Stimulated activated effector memory CD8-positive, alpha-beta T cell treated with anti-CD3 and anti-CD28 coated beads, Interleukin-12 subunit alpha, Interleukin-12 subunit beta, amount 100 ng/mL, for 72 hours (primary cell): ENCODE results near the gene OAF.

Experiments used
- ATAC-seq: fragments of 150-1000 bp; cut with Tn5 transposase; 2 replicates; pipeline ENCODE4 v1.10.0; 2021
- DNase-seq, 2 donors: peaks; one replicate each; pipeline ENCODE4 v3.0.0; 2021 to 2022; ENCODE audit warnings: low spot score in 2 of 2
- H3K27ac Mint-ChIP-seq: one replicate; pipeline ENCODE4 v1.8.0; 2022; ENCODE audit warnings: mild to moderate bottlenecking, mixed read lengths
- H3K36me3 Mint-ChIP-seq: one replicate; pipeline ENCODE4 v1.8.0; 2022; ENCODE audit warnings: mild to moderate bottlenecking, mixed read lengths
- H3K4me1 Mint-ChIP-seq: one replicate; pipeline ENCODE4 v1.8.0; 2022; ENCODE audit warnings: mixed read lengths
- H3K4me3 Mint-ChIP-seq: one replicate; pipeline ENCODE4 v1.8.0; 2022; ENCODE audit warnings: mild to moderate bottlenecking, mixed read lengths
- H3K9me3 Mint-ChIP-seq: one replicate; pipeline ENCODE4 v1.8.0; 2022; ENCODE audit warnings: mixed read lengths

The OAF gene

DNA sequence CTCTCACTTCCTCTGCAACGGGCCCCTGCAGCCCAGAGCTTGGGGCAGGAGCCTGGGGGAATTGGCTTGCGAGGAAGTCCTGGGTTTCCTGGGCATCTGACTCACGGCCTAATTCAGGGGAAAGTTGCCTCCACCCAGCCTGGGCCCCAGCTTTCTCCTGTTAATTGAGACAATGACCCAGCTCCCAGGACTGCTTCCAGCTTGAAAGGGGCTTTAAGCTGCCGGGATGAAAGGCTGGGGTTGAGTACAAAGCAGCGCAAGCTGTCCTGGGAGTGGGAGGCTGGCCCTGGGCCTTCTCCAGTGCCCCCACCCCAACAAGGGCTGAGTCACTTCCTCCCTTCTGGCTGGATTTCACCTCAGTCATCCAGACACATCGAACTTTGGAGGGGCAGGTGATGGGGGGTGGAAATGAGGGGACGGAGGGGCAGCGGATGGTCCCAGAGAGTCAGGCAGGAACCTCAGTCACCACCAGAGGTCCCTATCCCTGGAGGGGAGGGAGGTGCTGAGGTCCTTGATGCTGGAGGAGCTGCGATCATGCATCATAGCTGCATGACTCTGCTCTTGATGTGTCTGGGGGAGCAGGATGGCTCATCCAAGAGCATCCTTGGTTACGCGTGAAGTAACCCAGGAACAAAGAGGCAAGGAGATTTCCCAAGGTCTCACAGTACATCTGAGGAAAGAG is 30.1 kb upstream of the OAF start:
- no peaks in the 10 kb centered on the region for H3K9me3 Mint-ChIP-seq
- no peaks in the 10 kb centered on the region for H3K36me3 Mint-ChIP-seq
- H3K4me3 Mint-ChIP-seq = no peak overlapping the region
- ATAC-seq (no peak), DNase-seq (peak in 1 of 2 donors; percentile 36)
- H3K4me1 Mint-ChIP-seq = no peaks in the 10 kb centered on the region
- H3K27ac Mint-ChIP-seq = no peak overlapping the region

DNA sequence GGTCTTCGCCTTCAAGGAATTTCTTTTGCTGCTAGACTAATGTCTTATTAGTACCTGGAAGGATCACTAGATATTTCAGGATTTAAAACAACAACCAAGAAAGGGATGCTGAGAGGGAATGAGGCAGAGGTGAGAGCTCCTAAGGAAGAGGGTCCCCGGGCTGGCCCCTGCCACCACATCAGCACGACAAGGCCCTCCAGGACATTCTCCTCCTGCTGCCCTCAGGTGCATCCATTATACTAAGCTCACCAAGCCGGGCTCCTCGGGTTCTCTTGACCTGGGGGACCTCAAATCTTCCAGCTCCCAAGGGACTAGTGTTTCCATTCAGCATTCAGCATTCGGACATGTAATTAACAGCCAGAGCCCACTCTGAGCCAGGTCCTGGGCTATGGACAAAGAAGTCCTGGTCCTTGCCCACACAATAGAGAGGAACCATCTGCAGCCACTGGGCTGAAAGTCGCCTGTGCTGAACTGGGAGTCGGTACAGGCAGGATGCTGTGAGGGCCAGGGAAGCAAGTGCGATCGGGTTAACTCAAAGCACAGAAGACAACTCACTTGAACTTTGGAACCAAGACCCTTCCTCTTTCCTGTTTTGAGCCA is 29.4 kb upstream of the OAF start:
- Mint-ChIP-seq H3K4me3 (no peak overlapping the region), H3K27ac (peak overlapping the region; percentile 56), H3K4me1 (peaks cover 3% of the 10 kb centered on the region), H3K36me3 (no peaks in the 10 kb centered on the region), H3K9me3 (no peaks in the 10 kb centered on the region)
- ATAC-seq (no peak), DNase-seq (peak in 1 of 2 donors; percentile 42)

DNA sequence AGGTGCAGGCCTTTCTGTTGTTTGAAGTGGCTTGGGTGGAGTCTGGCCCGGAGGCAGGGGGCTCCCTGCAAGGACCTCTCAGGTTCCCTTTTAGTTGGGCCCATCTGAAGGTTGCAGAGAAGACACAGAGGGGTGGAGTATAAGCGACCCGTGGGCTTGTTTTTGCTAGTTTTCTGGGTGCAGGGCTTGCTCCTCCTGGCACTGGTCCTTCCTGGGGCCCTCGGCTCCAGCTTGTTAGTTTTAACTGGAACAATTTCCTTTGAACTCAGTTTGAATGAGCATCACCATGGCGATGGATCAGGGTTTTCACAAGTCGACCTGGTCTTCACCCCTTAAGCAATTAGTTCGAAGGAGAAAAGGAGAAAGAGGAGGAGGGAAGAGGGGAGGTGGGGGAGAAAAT is 28.5 kb upstream of the OAF start:
- DNase-seq (no peak), ATAC-seq (no peak)
- no peaks in the 10 kb centered on the region for H3K36me3 Mint-ChIP-seq
- peak overlapping the region; percentile 56 for H3K27ac Mint-ChIP-seq
- peaks cover 12% of the 10 kb centered on the region for H3K4me1 Mint-ChIP-seq
- H3K9me3 Mint-ChIP-seq = no peaks in the 10 kb centered on the region
- no peak overlapping the region for H3K4me3 Mint-ChIP-seq

DNA sequence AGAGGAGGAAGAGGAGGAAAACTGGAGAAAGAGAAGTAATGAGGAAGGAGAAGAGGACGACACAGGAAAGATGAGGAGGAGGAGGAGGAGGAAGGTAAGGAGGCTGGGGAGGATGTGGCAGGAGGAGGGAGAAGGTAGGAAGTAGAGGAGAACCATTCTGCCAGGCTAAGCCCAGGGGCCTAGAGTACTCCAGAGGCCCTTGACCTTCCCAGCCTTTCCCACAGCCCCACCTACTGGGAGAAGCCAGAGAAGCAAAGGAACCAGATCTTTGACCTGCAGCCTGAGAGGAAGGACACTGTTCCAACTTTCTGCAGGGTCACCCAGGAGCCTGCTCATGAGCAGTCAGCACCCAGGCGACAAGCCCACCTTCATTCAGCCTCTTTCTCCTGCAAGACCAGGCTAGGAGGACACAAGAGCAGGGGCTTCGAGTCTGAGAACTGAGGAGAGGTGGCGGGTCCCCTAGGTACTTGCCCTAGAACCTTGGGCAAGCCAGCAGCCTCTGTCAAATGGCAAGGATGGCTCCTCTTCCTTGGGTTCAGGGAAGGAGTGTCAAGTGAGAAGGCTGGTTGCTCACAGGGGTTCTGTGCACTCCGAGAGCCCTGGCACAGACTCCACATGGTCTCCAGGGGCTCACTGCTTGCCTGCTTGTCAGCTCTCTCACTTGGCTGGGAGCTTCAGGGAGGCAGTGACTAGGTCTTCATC is 27.9 kb upstream of the OAF start:
- no peak overlapping the region for H3K4me3 Mint-ChIP-seq
- no peaks in the 10 kb centered on the region for H3K36me3 Mint-ChIP-seq
- DNase-seq = no peak
- H3K27ac Mint-ChIP-seq = no peak overlapping the region
- no peaks in the 10 kb centered on the region for H3K9me3 Mint-ChIP-seq
- H3K4me1 Mint-ChIP-seq = peaks cover 16% of the 10 kb centered on the region
- no peak for ATAC-seq

DNA sequence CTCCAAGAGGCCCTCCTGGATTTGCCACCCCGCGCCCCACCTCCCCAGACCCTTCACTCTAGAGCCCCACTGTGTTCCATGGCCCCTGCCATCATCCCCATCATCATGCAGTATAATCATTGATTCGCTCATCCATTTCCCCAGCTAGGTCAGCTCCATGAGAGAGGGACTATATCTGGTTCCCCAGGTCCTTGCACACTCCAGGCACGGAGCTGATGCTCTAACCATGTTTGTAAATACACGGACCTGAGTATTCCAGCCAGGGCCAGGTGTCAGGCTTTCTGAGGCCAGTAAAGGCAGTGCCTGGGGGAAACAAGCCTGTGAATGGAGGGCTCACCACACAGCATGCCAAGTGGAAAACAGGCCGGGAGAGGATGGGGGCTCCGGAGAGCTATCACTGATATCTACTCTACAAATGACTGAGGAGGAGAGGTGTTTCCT is 27.1 kb upstream of the OAF start:
- Mint-ChIP-seq H3K4me1 (peaks cover 16% of the 10 kb centered on the region), H3K4me3 (no peak overlapping the region), H3K36me3 (no peaks in the 10 kb centered on the region), H3K27ac (no peak overlapping the region), H3K9me3 (no peaks in the 10 kb centered on the region)
- DNase-seq = no peak
- no peak for ATAC-seq

DNA sequence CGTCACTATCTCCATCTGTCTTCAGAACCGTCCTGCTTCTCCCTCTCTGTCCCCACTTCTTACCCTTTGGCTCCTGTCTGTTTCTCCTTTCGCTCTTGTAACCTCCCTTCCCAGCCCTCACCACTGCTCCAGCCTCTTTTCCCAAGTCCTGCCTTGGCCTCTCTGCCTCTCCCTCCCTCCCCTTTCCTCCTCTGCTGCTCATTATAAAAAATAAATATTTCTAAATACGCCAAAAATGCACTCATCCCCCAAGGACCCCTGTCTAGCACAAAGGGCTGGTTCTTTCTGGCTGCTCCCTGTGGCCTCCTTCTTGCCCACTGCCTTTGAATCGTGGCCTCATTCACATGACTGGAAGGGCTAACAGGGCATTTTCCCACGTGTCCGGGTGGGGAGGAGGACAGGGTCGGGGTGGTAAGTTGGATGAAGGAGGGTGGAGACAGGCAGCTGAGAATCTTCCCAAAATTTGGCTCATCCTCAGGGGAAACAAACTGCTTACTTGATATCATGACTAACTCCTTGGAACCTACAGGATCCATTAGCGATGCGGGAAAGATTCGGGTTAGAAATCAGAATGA is 26.4 kb upstream of the OAF start:
- Mint-ChIP-seq H3K9me3 (no peaks in the 10 kb centered on the region), H3K36me3 (no peaks in the 10 kb centered on the region), H3K27ac (no peak overlapping the region), H3K4me1 (peaks cover 16% of the 10 kb centered on the region), H3K4me3 (no peak overlapping the region)
- no peak for DNase-seq
- no peak for ATAC-seq

DNA sequence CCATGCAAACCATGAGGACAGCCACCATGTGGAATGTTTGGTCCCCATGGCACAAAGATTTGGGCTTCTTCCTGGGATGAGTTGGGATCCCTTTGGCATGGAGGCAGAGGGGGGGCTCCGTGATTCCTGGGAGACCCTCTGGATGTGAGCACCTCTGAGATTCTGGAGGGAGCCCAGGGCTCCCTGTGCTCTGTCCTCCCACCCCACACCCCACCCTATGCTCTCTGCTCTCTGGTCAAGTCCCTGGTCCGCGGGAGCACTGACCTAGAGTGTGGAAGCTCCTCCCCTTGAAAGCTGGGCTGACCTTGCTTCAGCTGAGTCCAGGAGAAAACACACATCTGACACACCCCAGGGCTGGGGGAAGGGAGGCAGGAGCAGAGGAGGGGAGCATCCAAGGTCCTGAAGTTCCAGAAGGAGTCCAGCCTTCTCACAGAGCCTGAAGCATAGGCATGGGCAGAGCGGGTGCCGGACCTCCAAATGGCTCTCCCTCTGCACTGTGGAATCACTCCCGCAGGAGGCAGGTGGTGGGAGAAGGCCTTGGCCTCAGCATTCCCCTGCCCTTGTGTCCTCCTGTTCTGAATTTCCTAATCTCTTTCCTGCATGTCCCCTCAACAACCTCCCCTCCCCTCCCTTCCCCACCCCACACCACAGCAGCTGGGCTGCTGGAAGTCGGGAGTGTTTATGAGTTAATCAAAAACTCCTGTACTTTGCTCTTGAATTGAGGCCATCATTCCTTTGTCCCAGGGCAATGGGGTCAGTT is 25.7 kb upstream of the OAF start:
- Mint-ChIP-seq H3K4me1 (peaks cover 16% of the 10 kb centered on the region), H3K4me3 (no peak overlapping the region), H3K9me3 (no peaks in the 10 kb centered on the region), H3K27ac (no peak overlapping the region), H3K36me3 (no peaks in the 10 kb centered on the region)
- DNase-seq = no peak
- no peak for ATAC-seq

DNA sequence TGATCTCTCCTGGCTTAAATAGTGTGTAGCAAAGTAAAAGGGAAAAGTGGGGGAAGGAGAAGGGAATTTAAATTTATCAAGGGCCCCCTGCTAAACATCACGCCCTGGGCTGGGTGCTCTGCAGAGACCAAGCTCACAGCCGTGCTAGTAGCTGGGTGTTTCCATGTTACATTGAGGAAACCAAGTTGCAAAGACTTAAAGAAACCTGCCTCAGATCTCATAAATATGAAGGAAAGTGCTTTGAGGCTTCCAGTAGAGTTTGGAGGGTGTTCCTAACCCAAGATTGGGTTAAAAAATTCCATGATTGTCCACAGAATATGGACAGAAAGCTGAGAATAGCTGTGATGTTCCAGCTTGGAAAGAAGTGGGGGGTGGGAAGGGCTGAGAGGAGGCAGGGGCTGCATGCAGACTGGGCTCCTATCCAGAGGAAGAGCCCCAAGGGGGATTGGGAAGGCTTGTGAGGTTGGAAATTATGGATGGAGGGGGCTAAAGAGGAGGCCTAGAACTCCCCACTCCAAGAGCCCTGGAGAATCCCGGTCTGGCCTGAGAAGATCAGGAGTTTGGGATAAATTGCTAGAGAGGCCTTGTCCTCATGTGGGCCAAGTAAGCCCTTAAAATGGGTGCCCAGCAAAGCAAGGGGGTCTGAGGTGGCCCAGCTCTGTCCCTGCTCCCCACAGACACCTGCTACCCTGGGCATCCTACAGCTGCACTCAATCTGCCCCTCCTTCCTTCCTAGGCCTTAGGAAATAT is 25.0 kb upstream of the OAF start:
- Mint-ChIP-seq H3K27ac (peak overlapping the region; percentile 35), H3K36me3 (no peaks in the 10 kb centered on the region), H3K4me1 (peaks cover 16% of the 10 kb centered on the region), H3K9me3 (no peaks in the 10 kb centered on the region), H3K4me3 (no peak overlapping the region)
- DNase-seq = no peak
- no peak for ATAC-seq

DNA sequence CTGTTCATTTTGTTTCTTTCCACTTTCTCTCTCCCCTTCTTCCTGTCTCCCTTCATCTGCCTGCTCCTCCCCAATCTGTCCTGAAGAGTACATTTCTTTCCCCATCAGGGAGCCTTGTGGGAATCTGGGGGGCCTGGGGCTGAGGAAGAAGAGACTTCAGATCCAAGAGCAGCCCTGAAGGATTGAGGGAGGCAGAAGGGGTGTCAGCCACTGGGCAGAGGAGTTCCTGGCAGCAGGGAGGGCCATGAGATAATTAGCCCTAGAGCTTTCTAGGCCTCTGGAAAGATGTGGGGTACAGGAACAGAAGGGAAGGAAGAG is 24.4 kb upstream of the OAF start:
- no peak for ATAC-seq
- peaks cover 16% of the 10 kb centered on the region for H3K4me1 Mint-ChIP-seq
- H3K9me3 Mint-ChIP-seq = no peaks in the 10 kb centered on the region
- peak overlapping the region; percentile 35 for H3K27ac Mint-ChIP-seq
- no peak overlapping the region for H3K4me3 Mint-ChIP-seq
- no peaks in the 10 kb centered on the region for H3K36me3 Mint-ChIP-seq
- no peak for DNase-seq

DNA sequence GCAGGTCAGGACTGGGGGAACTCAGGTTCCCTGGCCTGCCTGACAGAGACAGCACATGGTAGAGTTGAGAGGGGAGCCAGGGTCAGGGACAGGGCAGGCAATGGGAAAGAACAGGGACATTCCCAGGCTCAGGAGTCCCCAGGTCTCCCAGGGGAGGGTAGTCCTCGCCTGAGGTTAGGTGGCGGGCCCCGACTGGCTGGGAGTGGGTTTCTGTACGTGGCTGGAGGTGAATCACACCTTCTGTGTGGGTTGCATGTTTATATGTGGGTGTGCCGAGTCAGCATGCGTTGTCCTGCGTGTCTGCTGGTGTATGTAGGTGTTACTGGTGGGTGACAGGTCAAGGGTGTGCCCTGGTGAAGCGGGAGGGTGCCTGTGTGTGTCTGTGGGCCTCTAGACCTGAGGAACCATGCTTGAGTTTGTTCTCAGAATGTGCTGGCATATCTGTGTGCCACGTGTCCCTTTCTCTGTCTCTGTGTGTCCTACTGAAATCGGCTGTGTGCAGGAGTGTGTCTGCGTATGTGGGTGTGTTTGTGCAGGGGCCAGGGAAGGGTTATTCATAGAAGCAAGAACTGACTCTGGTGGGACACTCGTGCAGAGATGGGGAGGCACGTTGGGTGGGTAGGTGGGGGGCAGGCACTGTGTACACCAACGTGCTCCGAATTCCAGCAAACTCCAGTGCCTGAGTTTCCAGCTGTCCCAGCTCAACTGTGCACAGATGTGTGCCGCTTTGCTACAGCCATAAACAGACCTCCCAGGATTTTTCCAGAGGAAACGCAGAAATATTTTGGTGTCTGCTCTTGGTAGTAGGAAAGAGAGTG is 23.8 kb upstream of the OAF start:
- ATAC-seq = peak; percentile 90

DNA sequence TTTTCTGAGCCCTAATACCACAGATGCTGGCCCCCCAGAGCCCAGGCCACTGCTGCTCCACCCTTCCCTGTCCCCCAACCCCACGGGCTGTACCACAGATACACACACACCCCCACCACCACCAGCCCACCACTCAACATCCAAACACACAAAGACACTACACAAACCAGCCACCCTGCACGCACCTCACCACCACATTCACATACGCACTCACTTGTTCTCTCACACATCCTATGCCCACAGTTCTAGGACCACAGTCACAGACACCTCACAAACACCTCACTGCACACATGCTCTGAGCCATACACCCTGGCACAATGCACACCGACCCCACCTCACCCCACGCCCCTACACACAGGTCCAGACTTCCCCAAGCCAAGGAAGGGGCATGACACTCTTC is 22.5 kb upstream of the OAF start:
- Mint-ChIP-seq H3K36me3 (no peaks in the 10 kb centered on the region), H3K27ac (no peak overlapping the region), H3K9me3 (no peaks in the 10 kb centered on the region), H3K4me1 (peaks cover 16% of the 10 kb centered on the region), H3K4me3 (no peak overlapping the region)
- ATAC-seq = no peak
- no peak for DNase-seq

More for the DNA sequence above, 23.8 kb upstream of the OAF start:
- Mint-ChIP-seq H3K27ac (peak overlapping the region; percentile 35), H3K4me1 (peaks cover 16% of the 10 kb centered on the region), H3K36me3 (no peaks in the 10 kb centered on the region), H3K4me3 (no peak overlapping the region), H3K9me3 (no peaks in the 10 kb centered on the region)
- DNase-seq = peak in 1 of 2 donors; percentile 8

DNA sequence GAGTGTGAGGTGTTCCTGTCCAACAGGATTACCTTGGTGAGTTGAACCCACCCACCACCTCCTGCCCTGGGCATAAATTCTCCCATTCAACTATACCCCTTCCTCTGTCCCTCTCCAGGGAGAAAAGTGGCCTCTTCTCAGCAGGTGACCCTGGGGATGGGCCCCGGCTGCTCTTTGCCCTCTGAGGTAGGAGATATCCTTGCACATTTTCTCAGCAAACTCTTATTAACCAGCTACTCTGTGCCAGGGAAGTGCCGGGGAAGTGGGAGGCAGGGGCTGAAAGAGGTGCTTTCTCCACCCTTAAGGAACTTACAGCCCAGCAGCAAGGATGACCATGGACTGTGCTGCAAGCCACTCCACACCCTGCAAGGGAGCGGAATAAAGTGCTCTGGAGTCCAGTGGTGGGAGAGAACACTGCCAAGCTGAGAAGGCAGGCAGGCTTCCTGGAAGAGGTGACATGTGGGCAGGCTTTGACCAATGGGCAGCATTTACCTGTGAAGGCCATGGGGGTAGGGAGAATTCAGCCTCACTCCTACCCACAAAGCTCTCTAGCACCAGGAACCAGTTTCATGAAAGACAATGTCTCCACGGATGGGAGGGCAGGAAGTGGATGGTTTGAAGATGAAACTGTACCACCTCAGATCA is 21.9 kb upstream of the OAF start:
- DNase-seq (no peak), ATAC-seq (no peak)
- Mint-ChIP-seq H3K9me3 (no peaks in the 10 kb centered on the region), H3K4me1 (peaks cover 16% of the 10 kb centered on the region), H3K27ac (no peak overlapping the region), H3K36me3 (no peaks in the 10 kb centered on the region), H3K4me3 (no peak overlapping the region)

DNA sequence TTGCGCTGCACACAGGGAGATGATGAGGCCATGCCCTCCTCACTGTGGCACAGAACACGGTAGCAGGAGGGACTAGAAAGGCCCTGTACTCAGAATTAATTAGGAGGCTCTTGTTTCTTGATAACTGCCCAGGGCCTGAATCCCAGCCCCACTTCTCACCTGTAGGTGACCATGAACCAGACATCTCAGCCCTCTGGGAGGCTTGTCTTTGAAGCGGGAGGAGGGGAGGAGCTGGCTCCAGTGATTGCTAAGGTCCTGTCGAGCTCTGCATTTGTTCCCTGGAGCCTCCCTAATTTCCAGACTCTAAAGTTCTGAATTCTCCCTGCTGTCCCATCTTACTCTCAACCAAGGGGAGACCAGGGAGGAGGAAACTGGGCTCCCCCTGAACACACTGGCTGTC is 19.8 kb upstream of the OAF start:
- Mint-ChIP-seq H3K4me1 (peaks cover 16% of the 10 kb centered on the region), H3K27ac (no peak overlapping the region), H3K36me3 (no peaks in the 10 kb centered on the region), H3K9me3 (no peaks in the 10 kb centered on the region), H3K4me3 (no peak overlapping the region)
- DNase-seq (no peak), ATAC-seq (no peak)
